LNCAP (cell line): ENCODE measurements around the gene SLC2A1.

Experiments
- TF ChIP-seq, protein P1 (sequence below): fragments of 450-650 bp; IDR thresholded peaks from 2 replicates; pipeline ENCODE4 v1.5.1; 2017; ENCODE audit warnings: mild to moderate bottlenecking

The SLC2A1 gene

DNA sequence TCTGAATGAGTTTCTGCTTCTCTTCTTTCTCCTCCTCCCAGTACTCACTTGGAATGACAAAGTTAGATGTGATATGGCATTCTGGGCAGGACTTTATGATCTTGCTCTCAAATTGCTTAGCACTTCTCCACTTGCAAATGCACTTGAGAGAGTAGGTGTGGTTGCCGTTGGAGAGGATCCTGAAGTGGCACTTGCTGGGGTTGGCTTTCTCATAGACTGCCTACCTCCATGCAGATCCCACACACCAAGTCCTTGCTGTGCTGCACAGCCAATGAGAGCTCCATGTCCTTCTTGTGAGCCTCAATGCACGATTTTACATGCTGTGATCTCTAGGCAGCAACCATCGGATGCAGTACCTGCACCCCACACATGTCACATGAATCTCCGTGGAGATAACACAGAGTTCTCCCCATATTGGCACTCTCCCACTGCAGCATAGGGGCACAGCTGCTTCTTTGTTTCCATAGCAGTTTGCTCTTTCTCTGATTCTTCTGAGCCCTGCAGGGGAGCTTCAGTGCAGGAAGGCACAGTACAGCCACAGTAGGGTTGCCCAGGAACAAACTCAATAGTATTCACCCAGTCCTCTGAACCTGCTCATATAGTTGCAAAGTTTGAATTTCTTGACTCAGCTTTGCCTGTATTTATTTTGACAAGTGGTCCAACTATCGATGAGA, 67.1 kb downstream of the SLC2A1 start:
- TF ChIP-seq, protein P1, sequence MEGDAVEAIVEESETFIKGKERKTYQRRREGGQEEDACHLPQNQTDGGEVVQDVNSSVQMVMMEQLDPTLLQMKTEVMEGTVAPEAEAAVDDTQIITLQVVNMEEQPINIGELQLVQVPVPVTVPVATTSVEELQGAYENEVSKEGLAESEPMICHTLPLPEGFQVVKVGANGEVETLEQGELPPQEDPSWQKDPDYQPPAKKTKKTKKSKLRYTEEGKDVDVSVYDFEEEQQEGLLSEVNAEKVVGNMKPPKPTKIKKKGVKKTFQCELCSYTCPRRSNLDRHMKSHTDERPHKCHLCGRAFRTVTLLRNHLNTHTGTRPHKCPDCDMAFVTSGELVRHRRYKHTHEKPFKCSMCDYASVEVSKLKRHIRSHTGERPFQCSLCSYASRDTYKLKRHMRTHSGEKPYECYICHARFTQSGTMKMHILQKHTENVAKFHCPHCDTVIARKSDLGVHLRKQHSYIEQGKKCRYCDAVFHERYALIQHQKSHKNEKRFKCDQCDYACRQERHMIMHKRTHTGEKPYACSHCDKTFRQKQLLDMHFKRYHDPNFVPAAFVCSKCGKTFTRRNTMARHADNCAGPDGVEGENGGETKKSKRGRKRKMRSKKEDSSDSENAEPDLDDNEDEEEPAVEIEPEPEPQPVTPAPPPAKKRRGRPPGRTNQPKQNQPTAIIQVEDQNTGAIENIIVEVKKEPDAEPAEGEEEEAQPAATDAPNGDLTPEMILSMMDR, result no peak

DNA sequence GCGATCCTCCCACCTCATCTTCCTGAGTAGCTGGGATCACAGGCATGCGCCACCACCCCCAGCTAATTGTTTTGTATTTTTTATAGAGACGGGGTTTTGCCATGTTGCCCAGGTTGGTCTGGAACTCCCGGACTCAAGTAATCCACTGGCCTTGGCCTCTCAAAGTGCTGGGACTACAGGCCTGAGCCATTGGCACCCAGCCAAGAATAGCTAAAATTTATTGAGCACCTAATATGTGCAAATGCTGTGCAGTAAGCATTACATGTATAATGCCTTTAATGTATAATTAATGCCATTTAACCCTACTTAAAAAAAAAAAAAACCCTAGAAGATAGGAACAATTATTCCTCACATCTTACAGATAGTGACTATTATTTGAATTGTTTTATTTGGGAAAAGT, 69.4 kb downstream of the SLC2A1 start:
- TF ChIP-seq, protein P1, result no peak

DNA sequence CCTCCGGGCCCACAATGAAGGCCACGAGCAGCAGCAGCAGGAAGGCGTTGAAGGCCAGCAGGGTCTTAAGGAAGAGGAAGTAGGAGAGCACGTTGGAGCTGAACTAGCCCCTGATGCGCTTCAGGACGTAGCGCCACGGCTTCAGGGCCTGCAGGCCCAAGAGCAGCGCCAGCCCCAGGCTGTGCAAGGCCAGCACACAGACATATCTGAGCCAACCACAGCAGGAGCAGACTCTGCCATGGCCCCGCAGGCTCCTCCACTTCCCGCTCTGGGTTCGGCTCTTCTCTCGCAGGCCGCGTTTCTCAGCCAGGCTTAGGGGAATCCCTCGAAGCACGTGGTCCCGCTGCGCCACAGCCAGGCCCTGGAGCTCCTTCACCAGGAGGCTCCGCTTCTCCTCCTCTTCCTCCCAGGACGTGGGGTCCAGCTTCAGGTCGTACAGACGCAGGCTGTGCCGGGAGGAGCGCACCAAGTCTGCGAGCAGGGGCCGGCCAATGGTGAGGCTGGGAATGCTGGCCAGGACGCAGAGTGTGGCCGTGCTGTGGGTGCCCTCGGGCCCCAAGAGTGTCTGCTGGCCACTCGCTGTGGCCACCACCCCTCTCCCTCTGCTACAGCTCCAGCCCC, 70.5 kb downstream of the SLC2A1 start:
- TF ChIP-seq, protein P1, result no peak

DNA sequence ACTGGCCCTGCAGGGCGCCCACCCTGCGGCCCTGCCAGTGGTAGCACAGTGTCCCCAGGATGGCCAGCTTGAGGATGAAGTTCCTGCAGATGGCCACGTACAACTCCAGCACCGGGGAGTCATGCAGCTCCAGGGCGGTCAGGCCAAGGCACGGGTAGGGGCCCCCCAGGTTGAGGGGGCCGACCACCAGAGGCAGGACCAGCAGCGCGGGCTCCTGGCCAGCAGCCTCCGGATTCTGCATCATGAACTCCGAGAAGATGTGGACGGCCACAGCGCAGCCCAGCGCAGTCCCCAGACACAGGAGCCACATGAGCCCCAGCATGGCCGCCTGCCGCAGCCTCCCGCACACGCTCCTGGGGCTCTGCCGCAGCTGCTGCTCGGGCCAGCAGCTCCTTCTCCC, 71.3 kb downstream of the SLC2A1 start:
- TF ChIP-seq, protein P1, result no peak

DNA sequence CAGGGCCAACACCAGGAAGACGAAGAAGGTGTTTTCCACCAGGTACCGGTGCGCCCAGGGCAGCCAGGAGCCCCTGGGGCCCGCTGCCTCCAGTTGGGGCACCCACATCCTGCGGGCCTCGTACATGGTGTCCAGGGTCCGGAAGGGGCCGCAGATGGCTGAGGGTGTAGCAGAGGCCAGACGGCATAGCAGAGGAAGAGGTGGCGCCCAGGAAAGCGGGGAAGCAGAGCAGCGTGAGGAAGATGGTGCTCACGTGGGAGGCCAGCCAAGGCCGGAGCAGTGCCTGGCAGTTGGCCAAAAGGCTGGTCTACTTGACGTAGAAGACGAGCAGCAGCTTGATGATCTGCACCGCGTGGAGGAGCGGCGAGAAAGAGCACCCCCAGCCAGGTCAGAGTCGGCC, 71.9 kb downstream of the SLC2A1 start:
- TF ChIP-seq, protein P1, result no peak

DNA sequence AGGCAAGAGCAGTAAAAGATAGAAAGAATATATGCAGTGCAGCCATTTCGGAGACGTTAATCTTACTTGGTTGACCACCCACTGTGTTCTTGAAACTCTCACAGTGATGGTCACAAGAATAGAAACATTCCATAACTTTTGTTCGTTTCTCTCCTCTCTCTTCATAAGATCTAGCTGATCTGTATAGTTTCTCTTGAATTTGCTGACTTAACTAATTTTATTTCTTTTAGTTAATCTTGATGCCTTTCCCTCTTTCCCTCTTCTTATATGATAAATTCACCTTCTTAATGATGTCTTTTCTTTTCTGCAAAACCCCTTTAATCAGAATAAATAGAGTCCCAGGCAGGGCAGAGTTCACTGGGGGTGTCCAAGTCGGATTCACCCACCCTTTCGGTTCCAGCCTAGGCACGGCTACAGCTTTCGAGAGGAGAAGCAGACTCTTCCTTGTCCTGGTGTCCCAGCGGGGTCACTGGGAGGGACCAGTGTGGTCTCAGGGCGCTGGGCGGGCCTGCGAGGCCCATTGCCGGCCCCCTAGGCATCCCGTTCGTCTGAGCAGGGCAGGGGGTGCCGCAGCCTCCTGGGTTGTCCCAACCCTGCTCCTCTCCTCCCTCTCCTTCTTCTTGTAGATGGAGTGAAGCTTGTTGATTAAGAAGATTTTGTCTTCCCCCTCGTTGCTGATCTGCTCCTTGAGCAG, 72.5 kb downstream of the SLC2A1 start:
- TF ChIP-seq, protein P1, result no peak

DNA sequence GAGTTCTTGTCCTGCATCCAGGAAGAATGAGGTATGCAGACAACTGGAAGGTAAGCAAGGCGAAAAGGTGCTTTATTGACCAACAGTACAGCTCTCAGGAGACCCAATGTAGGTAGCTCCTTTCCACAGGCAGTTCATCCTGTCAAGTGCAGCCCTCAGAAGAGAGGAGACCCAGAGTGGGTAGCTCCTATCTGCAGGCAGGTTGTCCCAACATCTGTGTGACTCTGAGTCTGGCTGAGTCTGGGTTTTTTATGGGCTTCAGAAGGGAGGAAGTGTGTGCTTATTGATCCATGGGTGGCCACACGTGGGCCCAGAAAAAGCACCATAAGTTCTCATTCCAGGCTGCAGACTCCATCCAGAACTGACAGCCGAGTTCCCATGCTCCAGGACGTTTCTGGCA, 78.3 kb downstream of the SLC2A1 start:
- TF ChIP-seq, protein P1, result no peak
